Type B pancreatic cell (in vitro differentiated cells): ENCODE results near the gene HOXB5. TPM values are rescaled to one million over a fixed set of nuclear protein-coding genes. Genes with fewer than 3 reads are reported as not detected.
A peak's percentile ranks its signal among the peaks of the same experiment; 100 is the strongest.

ENCODE experiments used
- DNase-seq: peaks from one replicate; pipeline ENCODE4 v3.0.0; 2021; ENCODE audit warnings: mixed read lengths; ENCODE audit not compliant: unreplicated experiment; ENCODE audit errors: extremely low spot score
- H3K27ac Mint-ChIP-seq: 2 replicates; pipeline ENCODE4 v1.8.0; 2021; ENCODE audit warnings: mild to moderate bottlenecking, mixed read lengths
- H3K27me3 Mint-ChIP-seq: 2 replicates; pipeline ENCODE4 v1.8.0; 2021; ENCODE audit warnings: mixed read lengths
- H3K36me3 Mint-ChIP-seq: 2 replicates; pipeline ENCODE4 v1.8.0; 2021; ENCODE audit warnings: mixed read lengths
- H3K4me1 Mint-ChIP-seq: one replicate; pipeline ENCODE4 v1.8.0; 2021; ENCODE audit warnings: mixed read lengths; ENCODE audit not compliant: unreplicated experiment
- H3K4me3 Mint-ChIP-seq: 2 replicates; pipeline ENCODE4 v1.8.0; 2021; ENCODE audit warnings: mild to moderate bottlenecking, mixed read lengths
- H3K9me3 Mint-ChIP-seq: 2 replicates; pipeline ENCODE4 v1.8.0; 2021; ENCODE audit warnings: mixed read lengths
- CTCF ChIP-seq: fragments of 200-600 bp; sonication (generic); conservative IDR thresholded peaks from 2 replicates; pipeline ENCODE4 v1.5.0; 2021; ENCODE audit warnings: antibody characterized with exemption, mild to moderate bottlenecking
- total RNA-seq: library from RNA; stranded (reverse); gene quantifications from 2 replicates; pipeline ENCODE4 v1.2.1, GENCODE V29; 2021; ENCODE audit warnings: low replicate concordance

HOXB5 gene
- total RNA-seq, 1 donor from 2014 or later: 20.8 TPM

GRCh38 chr17:48639982-48640857 is 46.6 kb upstream of the HOXB5 start:
- TF ChIP-seq CTCF: no peak
- no peak overlapping the region for H3K4me3 Mint-ChIP-seq
- DNase-seq: no peak
- no peaks in the 10 kb centered on the region for H3K9me3 Mint-ChIP-seq
- no peaks in the 10 kb centered on the region for H3K36me3 Mint-ChIP-seq
- H3K4me1 Mint-ChIP-seq: no peaks in the 10 kb centered on the region
- no peak overlapping the region for H3K27ac Mint-ChIP-seq
- H3K27me3 Mint-ChIP-seq: peaks cover 100% of the 10 kb centered on the region

- Mint-ChIP-seq H3K4me1 (no peaks in the 10 kb centered on the region), H3K36me3 (no peaks in the 10 kb centered on the region), H3K27ac (no peak overlapping the region), H3K27me3 (peaks cover 100% of the 10 kb centered on the region), H3K4me3 (no peak overlapping the region), H3K9me3 (no peaks in the 10 kb centered on the region)
- no peak for DNase-seq
- no peak for TF ChIP-seq CTCF
These were observed 45.6 kb upstream of the HOXB5 start for GRCh38 chr17:48639136-48639535.

DNA sequence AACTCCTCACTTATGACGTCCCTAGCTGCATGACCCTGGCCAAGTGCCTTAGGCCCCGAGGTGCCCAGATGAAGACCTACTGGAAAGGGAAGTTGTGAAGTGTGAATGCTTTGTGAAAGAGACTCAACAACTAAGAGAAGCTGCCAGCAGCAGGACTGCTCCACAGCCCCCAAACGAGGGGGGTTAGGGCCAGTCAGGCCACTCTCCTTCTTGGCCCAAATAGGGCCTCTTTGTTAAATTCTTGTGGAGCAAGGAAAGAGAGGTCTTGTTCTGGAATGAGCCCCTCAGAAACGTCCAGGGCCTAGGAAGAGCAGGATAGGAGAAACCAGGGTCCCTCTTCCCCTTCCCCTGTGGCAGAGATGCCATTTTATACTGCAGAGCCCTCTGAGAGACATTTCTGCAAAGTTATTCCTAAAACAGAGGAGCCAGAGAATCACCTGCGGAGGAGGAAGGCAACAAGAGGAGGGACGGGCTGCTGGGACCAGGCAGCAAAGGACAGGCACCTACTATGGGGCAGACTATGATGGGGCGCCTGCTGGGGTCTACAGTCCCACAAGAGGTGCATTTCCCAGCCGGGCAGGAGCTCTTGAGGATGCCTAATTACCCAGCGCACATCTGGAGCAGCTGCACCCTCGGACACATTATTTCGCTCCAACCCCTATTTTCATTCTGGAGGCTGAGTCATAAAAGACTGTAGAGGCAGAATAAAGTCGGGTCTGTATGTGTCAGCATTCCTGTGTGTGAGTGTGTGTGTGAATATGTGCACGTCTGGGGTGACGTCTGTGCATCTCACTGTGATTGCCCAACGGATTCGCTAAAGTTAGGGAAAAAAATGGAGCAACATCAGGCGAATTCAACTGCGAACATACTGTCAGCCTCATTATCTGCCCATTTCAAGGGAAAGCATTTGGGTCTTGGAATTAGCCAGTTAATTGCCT is 44.0 kb upstream of the HOXB5 start:
- no peak for TF ChIP-seq CTCF
- H3K27me3 Mint-ChIP-seq: peaks cover 100% of the 10 kb centered on the region
- no peak for DNase-seq
- H3K4me1 Mint-ChIP-seq: peaks cover 3% of the 10 kb centered on the region
- no peaks in the 10 kb centered on the region for H3K36me3 Mint-ChIP-seq
- H3K27ac Mint-ChIP-seq: no peak overlapping the region
- H3K4me3 Mint-ChIP-seq: no peak overlapping the region
- no peaks in the 10 kb centered on the region for H3K9me3 Mint-ChIP-seq

- DNase-seq: peak; percentile 92
- Mint-ChIP-seq H3K4me1 (peaks cover 3% of the 10 kb centered on the region), H3K27me3 (peaks cover 100% of the 10 kb centered on the region), H3K4me3 (no peak overlapping the region), H3K36me3 (no peaks in the 10 kb centered on the region), H3K9me3 (no peaks in the 10 kb centered on the region), H3K27ac (no peak overlapping the region)
- peak; percentile 85 for TF ChIP-seq CTCF
These were observed 42.8 kb upstream of the HOXB5 start for GRCh38 chr17:48636177-48637018.
